NB4 (cell line): ENCODE measurements around the gene TC2N.

Source experiments
- DNase-seq: peaks from one replicate; pipeline ENCODE4 v3.0.0; 2010; ENCODE audit warnings: low read depth
- H3K4me3 ChIP-seq: one replicate; pipeline ENCODE4 v1.5.1; 2011; ENCODE audit warnings: mild to moderate bottlenecking, low read depth, low read length, moderate library complexity
- MYC ChIP-seq: IDR thresholded peaks from 2 replicates; pipeline ENCODE4 v1.6.1; 2011; ENCODE audit warnings: low read depth, low read length
- POLR2A ChIP-seq: IDR thresholded peaks from 2 replicates; pipeline ENCODE4 v1.6.1; 2011; ENCODE audit warnings: mild to moderate bottlenecking; ENCODE audit not compliant: insufficient read length; ENCODE audit errors: extremely low read depth
- TF ChIP-seq, protein P1 (sequence below): IDR thresholded peaks from one replicate; pipeline ENCODE4 v1.5.1; 2012; ENCODE audit warnings: low read depth, low read length
- TF ChIP-seq, protein P2 (sequence below): IDR thresholded peaks from 2 replicates; pipeline ENCODE4 v1.6.1; 2011; ENCODE audit warnings: low read depth, low read length

TC2N gene

DNA sequence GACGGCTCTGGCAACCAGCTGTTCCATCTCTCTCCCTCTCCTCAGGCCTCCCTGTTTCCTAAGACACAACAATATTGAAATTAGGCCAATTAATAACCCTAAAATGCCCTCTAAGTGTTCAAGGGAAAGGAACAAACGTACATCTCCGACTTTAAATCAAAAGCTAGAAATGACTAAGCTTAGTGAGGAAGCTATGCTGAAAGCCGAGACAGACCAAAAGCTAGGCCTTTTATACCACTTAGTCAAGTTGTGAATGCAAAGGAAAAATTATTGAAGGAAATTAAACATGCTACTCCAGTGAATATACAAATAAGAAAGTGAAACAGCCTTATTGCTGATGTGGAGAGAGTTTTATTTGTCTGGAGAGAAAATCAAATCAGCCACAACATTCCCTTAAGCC is 73.6 kb downstream of the TC2N start:
- DNase-seq: no peak
- H3K4me3 ChIP-seq: no peak overlapping the region
- TF ChIP-seq MYC: no peak
- TF ChIP-seq, protein P1, sequence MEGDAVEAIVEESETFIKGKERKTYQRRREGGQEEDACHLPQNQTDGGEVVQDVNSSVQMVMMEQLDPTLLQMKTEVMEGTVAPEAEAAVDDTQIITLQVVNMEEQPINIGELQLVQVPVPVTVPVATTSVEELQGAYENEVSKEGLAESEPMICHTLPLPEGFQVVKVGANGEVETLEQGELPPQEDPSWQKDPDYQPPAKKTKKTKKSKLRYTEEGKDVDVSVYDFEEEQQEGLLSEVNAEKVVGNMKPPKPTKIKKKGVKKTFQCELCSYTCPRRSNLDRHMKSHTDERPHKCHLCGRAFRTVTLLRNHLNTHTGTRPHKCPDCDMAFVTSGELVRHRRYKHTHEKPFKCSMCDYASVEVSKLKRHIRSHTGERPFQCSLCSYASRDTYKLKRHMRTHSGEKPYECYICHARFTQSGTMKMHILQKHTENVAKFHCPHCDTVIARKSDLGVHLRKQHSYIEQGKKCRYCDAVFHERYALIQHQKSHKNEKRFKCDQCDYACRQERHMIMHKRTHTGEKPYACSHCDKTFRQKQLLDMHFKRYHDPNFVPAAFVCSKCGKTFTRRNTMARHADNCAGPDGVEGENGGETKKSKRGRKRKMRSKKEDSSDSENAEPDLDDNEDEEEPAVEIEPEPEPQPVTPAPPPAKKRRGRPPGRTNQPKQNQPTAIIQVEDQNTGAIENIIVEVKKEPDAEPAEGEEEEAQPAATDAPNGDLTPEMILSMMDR: no peak
- TF ChIP-seq, protein P2, sequence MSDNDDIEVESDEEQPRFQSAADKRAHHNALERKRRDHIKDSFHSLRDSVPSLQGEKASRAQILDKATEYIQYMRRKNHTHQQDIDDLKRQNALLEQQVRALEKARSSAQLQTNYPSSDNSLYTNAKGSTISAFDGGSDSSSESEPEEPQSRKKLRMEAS: no peak

DNA sequence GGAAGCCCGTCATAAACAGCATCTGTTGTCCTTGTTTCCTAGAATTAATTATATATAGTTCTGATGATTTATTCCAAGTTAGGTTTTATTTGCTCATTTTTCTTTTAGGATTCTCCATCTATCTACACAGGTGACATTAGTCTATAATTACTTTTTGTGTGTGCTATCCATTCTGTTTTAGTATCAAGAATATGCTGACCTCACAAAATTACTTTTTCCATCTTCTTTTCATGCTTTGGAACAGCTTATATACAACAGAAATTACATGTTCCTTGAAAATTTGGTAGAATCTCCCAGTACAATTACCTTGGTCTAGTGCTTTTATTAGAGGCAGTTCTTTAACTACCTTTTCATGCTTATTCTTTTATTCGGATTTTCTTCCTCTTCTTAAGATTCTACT is 81.1 kb downstream of the TC2N start:
- TF ChIP-seq POLR2A: no peak
- TF ChIP-seq, protein P1: no peak
- TF ChIP-seq, protein P2: no peak
- TF ChIP-seq MYC: no peak
- DNase-seq: no peak
- H3K4me3 ChIP-seq: no peak overlapping the region

DNA sequence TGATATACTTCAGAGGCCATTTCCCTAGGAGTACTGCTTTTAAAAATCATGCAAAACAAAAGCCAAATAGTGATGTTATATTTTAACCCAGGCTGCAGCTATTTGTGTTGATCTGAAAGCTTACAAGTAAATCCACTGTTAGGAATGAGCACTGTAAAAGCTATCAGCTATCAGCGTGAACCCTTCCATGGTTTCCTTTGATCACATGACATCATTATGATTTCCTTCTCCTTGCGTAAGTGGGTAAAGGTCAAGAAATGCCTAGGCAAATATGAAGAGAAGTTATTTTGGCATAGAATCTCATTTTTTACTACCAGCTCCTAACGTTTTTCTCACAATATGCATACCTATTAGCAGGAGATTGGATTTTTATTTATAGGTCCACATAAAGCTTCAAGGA is 86.9 kb downstream of the TC2N start:
- no peak overlapping the region for H3K4me3 ChIP-seq
- TF ChIP-seq, protein P1: no peak
- TF ChIP-seq MYC (no peak), POLR2A (no peak)
- TF ChIP-seq, protein P2: no peak
- DNase-seq: peak; percentile 8

DNA sequence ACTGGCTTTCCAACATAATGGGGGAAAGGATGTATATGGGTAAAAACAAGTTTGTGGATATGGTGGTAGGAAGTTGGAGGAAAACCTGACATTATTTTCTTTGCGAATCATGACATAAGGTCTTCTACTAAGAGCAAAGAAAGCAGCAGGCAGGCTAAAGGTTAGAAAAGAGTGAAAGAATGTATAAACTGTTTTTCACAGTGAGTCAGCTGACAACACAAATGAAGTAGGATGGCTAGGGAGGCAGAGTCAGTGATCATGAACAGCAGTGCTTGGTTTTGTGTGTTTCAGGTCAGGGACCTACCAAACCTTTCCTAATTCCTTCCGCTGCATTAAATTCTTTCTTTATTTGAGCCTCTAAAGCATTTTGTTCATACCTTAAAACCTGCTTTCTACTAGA is 89.1 kb downstream of the TC2N start:
- TF ChIP-seq MYC (no peak), POLR2A (no peak)
- TF ChIP-seq, protein P2: no peak
- TF ChIP-seq, protein P1: no peak
- no peak overlapping the region for H3K4me3 ChIP-seq
- DNase-seq: no peak

DNA sequence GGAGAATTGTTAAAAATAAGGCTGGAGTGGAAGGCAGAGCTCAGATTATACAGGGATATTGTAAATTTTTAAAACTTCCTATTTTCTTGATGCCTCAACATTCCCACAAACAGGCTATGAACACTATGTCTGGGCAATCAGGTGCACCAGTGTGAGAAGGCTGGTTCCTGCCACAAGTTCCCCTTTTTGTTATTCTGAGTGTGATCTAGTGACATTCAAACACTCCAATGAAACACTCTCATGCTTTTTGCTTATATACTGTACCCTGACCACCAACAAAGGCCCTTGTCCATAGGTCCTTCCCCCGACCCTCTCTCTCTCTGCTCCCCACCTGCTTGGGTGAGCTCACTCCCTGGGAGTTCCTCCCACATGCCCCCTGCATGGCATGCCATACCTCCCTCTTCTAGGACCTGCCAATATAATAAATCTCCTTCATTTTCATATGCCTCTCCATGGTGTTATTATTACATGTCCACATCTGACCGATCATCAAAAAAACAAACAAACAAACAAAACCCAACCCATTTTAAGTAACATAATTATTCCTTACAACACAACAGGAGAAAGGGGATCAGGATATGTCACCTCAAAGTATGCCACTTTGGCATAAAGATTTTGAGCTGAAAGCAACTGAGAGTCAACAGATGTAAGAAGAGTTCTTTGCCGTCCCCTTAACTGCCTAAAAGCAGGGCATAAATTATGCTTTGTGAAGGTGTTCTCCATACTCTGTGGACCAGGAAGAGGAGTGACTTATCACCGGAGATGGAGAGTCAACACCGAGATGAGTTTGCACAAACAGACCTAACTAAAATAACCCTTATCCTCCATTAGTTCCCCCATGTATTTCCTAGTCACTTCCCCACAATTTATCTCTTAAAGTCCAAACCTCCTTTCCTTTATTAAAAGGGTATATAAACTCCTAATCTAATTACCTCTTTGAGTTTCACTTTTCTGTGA is 92.9 kb downstream of the TC2N start:
- no peak overlapping the region for H3K4me3 ChIP-seq
- peak; percentile 12 for DNase-seq
- TF ChIP-seq, protein P2: no peak
- TF ChIP-seq, protein P1: no peak
- TF ChIP-seq MYC (no peak), POLR2A (no peak)
